ENCODE data around the gene B3GALT5.

DNA sequence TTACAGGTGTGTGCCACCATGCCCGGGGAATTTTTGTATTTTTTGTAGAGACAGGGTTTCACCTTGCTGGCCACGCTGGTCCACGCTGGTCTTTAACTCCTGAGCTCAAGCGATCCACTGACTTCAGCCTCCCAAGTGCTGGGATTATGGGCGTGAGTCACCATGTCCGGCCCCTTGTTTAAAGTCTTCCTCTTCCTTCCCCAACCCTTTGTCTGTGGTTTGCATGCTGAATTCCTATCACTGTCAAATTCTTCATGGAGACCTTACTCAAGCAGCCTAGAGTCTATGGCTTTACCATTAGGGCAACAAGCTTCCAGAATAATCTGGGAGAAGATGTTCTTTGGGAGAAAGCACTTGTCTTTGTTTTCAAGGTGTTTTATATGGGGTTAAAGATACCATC lies 34.7 kb downstream of the B3GALT5 start:
- TF ChIP-seq POLR2AphosphoS5 (IDR thresholded peaks at IDR 0.05) (no peak), POLR2A (IDR thresholded peaks at IDR 0.05) (no peak)
- TF ChIP-seq, protein P1, sequence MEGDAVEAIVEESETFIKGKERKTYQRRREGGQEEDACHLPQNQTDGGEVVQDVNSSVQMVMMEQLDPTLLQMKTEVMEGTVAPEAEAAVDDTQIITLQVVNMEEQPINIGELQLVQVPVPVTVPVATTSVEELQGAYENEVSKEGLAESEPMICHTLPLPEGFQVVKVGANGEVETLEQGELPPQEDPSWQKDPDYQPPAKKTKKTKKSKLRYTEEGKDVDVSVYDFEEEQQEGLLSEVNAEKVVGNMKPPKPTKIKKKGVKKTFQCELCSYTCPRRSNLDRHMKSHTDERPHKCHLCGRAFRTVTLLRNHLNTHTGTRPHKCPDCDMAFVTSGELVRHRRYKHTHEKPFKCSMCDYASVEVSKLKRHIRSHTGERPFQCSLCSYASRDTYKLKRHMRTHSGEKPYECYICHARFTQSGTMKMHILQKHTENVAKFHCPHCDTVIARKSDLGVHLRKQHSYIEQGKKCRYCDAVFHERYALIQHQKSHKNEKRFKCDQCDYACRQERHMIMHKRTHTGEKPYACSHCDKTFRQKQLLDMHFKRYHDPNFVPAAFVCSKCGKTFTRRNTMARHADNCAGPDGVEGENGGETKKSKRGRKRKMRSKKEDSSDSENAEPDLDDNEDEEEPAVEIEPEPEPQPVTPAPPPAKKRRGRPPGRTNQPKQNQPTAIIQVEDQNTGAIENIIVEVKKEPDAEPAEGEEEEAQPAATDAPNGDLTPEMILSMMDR (IDR thresholded peaks at IDR 0.05), result no peak

Data from breast epithelium (tissue), 3 donors.